Peyer's patch (tissue), 4 donors: ENCODE measurements around the gene TULP1.

ENCODE experiments used
- POLR2A ChIP-seq, 2 donors: fragments of 450-650 bp; IDR thresholded peaks; one replicate each; pipeline ENCODE4 v1.5.1; 2017; ENCODE audit warnings: antibody characterized with exemption in 2 of 2, mild to moderate bottlenecking in 2 of 2, moderate library complexity in 2 of 2
- TF ChIP-seq, protein P1 (sequence below), 6 experiments: fragments of 450-650 bp in 4 of 6; fragments of 200-600 bp in 2 of 6; sonication (generic) in 1 of 6; IDR thresholded peaks; one replicate each; pipeline ENCODE4 v1.5.1; 2017 to 2019; ENCODE audit warnings: antibody characterized with exemption in 6 of 6, mild to moderate bottlenecking in 3 of 6, moderate library complexity in 1 of 6

DNA sequence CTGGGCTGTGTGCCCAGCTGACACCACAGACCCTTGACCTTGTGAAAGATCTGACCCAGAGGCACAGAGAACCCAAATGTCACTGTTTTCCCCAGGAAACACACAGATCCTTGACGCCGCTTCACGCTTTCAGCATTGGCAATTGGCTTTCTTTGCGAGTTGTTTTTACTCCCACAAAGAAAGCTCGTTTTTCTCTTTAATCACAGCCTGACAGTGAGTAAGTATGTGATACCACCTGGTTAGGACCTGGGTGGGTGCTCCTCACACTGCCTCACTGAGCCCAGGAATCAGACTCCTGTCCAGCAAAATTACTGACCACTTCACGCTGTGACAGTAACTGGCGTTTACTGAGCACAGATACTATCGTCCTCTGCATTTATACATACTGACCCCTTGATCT, 31.5 kb downstream of the TULP1 start:
- TF ChIP-seq, protein P1, sequence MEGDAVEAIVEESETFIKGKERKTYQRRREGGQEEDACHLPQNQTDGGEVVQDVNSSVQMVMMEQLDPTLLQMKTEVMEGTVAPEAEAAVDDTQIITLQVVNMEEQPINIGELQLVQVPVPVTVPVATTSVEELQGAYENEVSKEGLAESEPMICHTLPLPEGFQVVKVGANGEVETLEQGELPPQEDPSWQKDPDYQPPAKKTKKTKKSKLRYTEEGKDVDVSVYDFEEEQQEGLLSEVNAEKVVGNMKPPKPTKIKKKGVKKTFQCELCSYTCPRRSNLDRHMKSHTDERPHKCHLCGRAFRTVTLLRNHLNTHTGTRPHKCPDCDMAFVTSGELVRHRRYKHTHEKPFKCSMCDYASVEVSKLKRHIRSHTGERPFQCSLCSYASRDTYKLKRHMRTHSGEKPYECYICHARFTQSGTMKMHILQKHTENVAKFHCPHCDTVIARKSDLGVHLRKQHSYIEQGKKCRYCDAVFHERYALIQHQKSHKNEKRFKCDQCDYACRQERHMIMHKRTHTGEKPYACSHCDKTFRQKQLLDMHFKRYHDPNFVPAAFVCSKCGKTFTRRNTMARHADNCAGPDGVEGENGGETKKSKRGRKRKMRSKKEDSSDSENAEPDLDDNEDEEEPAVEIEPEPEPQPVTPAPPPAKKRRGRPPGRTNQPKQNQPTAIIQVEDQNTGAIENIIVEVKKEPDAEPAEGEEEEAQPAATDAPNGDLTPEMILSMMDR (IDR thresholded peaks at IDR 0.05), result no peak
- TF ChIP-seq POLR2A (IDR thresholded peaks at IDR 0.05), result no peak
